WI38 (cell line): Measurements from ENCODE around the gene ARSJ.
"Not testable (repeated sequence)": the region's sequence is repeated elsewhere in the genome, so short reads cannot be mapped to it uniquely, and the experiment has no call there.

Source experiments
- H3K4me3 ChIP-seq: 2 replicates; pipeline ENCODE4 v1.5.1; 2011; ENCODE audit warnings: low read depth, mild to moderate bottlenecking, control low read depth, low read length
- TF ChIP-seq, protein P1 (sequence below): IDR thresholded peaks from 2 replicates; pipeline ENCODE4 v1.5.1; 2012; ENCODE audit warnings: low read depth, mild to moderate bottlenecking, control low read depth, low read length

The ARSJ gene

DNA sequence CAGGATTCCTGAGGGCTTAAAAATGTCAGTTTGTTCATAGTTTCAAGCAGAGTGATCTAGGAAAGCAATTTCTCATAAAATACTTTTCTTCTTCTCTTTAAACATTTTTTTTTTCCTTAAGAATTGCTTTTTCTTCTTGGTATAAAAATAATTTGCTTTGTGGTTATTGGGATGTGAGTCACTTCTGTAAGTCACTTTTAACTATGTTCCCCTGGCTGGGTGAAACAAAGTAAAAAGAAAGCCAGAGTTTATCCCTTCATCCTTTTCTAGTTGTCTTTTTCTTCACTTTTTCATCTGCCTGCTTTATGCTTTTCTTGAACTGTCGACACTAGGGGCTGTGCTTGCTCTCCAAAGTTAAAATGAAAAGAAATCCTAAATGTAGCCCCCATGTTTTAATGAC is 33.5 kb downstream of the ARSJ start:
- 0 out of 2 replicates have a peak overlapping the region, but pooled peaks have one; percentile 3 for H3K4me3 ChIP-seq
- TF ChIP-seq, protein P1, sequence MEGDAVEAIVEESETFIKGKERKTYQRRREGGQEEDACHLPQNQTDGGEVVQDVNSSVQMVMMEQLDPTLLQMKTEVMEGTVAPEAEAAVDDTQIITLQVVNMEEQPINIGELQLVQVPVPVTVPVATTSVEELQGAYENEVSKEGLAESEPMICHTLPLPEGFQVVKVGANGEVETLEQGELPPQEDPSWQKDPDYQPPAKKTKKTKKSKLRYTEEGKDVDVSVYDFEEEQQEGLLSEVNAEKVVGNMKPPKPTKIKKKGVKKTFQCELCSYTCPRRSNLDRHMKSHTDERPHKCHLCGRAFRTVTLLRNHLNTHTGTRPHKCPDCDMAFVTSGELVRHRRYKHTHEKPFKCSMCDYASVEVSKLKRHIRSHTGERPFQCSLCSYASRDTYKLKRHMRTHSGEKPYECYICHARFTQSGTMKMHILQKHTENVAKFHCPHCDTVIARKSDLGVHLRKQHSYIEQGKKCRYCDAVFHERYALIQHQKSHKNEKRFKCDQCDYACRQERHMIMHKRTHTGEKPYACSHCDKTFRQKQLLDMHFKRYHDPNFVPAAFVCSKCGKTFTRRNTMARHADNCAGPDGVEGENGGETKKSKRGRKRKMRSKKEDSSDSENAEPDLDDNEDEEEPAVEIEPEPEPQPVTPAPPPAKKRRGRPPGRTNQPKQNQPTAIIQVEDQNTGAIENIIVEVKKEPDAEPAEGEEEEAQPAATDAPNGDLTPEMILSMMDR = no peak

DNA sequence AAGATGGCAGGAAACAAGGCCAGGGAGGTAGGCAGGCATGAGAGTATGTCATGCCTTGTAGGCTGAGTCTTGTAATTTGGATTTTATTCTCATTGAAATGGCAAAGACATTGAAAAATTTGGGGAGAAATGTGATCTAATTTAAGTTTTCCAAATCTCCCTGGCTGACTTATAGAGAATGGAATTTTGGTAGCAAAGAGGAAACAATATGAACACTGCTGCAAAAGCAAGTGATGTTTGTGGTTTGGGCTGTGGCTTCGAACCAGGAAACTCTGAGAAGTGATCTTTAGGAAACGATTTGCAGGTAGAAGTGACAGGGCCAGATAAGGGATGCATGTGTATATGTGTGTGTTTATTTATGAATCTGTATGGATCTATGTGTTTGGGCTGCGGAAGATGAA is 35.6 kb downstream of the ARSJ start:
- TF ChIP-seq, protein P1 = no peak
- no peak overlapping the region for H3K4me3 ChIP-seq

DNA sequence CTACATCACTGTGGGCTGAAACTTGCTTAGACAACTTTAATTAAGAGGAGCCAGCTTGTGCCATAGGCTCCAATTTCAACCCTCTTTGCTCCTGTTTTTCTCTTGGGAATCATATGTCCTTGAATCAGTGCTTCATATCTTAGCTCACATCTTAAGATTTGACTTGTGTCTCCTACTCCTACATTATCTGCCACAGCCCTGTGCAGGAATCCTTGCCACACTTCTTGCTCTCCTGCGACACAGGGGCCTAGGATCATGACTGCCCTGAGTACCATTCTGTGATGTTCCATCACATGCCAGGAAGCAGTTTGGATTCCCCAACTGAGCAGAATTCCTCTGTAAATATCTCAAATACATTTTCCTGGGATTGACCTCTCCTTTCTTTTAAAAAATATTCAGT is 36.4 kb downstream of the ARSJ start:
- TF ChIP-seq, protein P1 = no peak
- no peak overlapping the region for H3K4me3 ChIP-seq

- H3K4me3 ChIP-seq = no peak overlapping the region
- TF ChIP-seq, protein P1 = no peak
These were observed 37.6 kb downstream of the ARSJ start for GRCh38 chr4:113941836-113942235.

DNA sequence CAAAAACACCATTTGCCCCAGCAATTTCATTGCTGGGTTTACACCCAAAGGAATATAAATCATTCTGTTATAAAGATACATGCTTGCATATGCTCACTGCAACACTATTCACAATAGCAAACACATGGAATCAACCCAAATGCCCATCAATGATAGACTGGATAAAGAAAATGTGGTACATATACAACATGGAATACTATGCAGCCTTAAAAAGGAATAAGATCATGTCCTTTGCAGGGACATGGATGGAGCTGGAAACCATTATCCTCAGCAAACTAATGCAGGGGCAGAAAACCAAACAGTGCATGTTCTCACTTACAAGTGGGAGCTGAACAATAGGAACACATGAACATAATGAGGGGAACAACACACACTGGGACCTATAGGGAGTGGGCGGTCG is 39.3 kb downstream of the ARSJ start:
- H3K4me3 ChIP-seq = not testable (repeated sequence)

DNA sequence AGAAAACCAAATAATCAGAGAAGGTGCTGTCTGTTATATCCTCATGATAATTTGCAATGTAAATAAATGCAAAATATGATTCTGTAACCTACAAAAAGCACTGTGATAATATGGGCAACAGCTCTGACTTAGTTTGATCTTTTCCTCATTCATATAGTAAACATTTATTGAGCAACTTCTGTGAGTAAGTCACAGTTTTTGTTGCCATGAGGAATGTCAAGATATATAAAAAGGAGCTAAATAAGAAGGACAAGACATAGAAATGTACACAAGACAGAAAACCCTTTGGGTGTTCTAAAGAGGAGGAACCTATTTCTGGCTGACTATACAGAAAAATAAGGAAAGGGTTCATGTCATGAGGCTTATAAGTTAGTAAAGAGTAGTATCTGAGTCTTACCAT is 44.3 kb downstream of the ARSJ start:
- no peak overlapping the region for H3K4me3 ChIP-seq
- TF ChIP-seq, protein P1 = no peak

DNA sequence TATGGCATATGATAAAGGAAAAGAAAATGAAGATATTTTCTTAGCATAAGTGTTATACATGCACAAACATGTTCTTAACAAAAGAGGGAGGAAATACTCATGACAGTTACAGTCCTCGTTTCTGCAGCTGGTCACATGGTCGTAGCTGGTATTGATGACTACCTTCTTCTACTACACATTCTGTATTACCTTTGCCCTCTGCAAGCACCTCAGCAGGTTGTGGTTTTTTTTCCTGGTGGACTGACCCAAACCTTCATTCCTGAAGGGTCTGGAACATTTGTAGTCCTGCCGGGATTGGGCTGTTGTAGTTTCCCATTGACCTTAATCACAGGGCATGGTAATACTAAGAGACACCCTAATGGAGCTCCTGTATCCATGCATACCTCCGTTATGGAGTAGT is 54.7 kb downstream of the ARSJ start:
- H3K4me3 ChIP-seq = not testable (repeated sequence)

DNA sequence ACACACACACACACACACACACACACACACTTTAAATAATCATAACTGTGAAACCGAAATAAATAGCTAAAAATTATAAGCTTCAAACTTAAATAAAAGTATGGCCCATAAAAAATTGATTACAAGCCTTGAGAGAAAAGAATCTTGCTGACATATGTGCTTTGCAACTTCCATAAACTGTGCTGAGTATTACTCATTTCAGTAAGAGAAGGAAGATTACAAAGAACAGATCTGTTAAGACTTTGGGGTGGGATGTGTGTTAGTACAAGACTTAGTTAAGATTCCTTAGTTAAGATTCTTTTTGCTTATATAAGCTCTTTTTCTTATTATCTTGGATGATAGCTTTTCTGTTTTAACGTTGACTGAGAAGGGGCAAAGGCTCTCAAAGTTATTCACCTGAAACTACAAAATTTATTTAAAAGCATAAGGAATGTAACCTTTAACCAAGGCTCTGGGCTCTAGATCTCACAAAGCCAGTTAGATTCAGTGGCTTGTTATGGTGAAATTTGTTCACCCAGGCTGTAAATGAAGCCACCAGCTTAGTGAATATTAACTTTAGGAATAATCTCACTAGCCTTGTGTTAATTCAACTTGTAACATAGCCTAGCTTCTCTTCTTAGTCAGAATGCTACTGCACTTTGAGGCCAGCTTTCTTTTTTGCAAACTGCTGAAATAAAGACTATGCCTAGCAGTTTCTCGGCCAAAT is 58.2 kb downstream of the ARSJ start:
- TF ChIP-seq, protein P1 = no peak

More for the DNA sequence above, 58.2 kb downstream of the ARSJ start:
- H3K4me3 ChIP-seq = no peak overlapping the region
